NCI-H1417 (cell line): ENCODE data around the gene AP5Z1.
"Not testable (repeated sequence)": the region's sequence is repeated elsewhere in the genome, so short reads cannot be mapped to it uniquely, and the experiment has no call there.

Experiments
- DNase-seq, 3 experiments: peaks; one replicate each; lab custom pipeline; 2025; lab: John Stamatoyannopoulos, UW

The AP5Z1 gene

GRCh38 chr7:4788627-4789189 lies 13.3 kb downstream of the AP5Z1 start:
- DNase-seq = no peak

DNA sequence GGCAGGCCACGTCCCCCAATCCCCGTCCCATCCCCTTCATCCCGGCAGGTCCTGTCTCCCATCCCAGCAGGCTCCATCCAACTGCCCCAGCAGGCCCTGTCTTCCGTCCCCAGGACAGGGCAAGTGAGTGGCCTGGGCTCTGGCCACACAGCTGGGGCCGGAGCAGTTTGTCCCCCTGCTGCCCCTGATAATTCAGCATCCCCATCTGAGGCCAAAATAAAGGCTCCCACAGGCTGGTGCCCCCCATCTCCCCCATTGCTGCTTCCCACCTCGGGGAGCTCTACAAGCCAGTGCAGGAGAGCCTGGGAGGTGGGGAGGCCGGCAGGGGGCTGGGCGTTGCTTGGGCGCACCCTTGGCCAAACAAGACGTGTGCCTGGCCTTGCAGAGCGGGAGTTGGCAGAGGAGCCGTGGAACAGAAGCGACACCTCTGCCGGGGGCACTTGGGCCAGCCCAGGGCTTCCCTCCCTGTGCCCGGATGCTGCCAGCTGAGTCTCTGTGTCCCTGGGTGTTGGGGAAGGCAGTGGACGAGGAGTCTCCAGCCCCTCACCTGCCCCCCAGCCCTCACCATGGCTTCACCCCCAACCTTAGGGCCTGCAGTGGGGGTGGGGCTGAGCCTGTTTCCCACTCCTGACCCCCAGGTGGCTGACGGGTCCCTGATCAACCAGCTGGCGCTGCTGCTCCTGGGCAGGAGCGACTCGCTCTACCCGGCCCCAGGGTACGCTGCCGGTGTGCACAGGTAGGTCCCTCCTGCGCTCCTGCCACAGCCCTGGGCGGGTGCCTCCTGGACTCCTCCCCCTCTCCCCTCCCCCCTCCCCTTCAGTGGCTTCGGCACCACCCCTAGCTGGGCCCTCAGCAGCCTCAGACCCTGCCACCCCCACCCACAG lies 14.0 kb downstream of the AP5Z1 start:
- DNase-seq = no peak

GRCh38 chr7:4790078-4790465 lies 14.6 kb downstream of the AP5Z1 start:
- no peak for DNase-seq

DNA sequence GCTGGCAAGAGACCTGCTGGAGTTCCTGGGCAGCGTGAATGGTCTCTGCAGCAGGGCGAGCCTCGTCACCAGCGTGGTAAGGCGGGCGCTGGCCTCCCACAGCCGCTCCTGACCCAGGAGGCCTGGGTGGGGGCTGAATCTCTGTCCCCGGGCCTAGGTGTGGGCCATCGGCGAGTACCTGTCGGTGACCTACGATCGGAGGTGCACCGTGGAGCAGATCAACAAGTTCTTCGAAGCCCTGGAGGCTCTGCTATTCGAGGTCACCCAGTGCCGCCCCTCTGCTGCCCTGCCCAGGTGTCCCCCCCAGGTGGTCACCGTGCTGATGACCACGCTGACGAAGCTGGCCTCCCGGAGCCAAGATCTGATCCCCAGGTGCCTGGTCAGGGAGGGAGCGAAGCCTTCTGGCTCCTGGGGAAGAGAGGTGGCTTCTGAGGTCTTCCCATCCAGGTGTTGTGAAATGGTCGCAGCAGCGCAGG lies 15.1 kb downstream of the AP5Z1 start:
- no peak for DNase-seq

DNA sequence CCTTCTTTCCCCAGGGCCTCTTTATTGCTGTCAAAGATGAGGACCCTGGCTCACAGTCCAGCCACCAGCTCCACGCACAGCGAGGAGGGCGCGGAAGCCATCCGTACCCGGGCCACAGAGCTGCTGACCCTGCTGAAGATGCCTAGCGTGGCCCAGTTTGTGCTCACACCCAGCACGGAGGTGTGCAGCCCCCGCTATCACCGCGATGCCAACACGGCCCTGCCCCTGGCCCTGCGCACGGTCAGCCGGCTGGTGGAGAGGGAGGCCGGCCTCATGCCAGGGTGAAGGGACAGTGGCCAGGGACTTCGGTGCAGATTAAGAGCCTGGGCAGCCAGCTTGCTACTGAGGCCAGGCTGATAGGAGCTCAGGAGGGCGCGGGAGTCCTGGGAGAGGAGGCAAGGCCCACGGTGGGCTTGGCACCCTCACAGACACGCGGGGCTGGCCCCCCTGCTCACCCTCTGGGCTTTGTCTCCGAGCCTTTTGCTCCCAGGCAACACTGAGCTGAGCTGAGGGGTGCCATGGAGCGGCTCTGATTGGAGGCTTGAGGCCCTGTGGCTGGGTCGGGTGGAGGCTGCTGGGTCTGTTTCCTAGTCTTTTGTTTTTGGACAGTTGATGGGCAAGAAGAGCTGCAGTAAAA lies 15.8 kb downstream of the AP5Z1 start:
- DNase-seq = no peak

GRCh38 chr7:4791738-4792536 lies 16.5 kb downstream of the AP5Z1 start:
- peak in 1 of 3 experiments; percentile 26 for DNase-seq

- no peak for DNase-seq
Measured at GRCh38 chr7:4792537-4793126, 17.2 kb downstream of the AP5Z1 start.

GRCh38 chr7:4793385-4793993 lies 18.1 kb downstream of the AP5Z1 start:
- not testable (repeated sequence) for DNase-seq

DNA sequence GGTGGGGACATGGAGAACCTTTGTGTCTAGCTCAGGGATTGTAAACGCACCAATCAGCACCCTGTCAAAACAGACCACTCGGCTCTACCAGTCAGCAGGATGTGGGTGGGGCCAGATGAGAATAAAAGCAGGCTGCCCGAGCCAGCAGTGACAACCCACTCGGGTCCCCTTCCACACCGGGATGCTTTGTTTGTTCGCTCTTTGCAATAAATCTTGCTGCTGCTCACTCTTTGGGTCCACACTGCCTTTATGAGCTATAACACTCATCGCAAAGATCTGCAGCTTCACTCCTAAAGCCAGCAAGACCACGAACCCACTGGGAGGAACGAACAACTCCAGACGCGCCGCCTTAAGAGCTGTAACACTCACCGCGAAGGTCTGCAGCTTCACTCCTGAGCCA lies 18.7 kb downstream of the AP5Z1 start:
- not testable (repeated sequence) for DNase-seq

DNA sequence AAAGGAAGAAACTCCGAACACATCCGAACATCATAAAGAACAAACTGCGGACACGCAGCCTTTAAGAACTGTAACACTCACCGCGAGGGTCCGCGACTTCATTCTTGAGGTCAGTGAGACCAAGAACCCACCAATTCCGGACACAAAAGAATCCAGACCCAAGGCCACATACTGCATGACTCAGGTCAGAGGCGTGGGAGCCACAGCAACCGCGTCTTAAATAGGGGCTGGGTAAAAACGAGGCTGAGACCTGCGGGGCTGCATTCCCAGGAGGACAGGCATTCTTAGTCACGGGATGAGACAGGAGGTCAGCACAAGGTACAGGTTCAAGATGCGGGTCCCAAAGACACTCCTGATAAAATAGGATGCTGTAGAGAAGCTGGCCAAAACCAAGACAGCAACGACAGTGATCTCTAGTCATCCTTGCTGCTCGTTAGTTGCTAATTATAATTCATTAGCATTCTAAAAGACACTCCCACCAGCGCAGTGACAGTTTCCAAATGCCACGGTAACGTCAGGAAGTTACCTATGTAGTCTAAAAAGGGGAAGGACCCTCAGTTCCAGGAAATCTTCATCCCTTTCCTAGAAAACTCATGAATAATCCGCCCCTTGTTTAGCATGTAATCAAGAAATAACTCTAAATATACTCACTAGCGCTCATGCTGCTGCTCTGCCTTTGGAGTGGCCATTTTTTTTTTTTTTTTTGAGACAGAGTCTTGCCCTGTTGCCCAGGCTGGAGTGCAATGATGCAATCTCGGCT lies 19.3 kb downstream of the AP5Z1 start:
- DNase-seq = no peak

GRCh38 chr7:4796453-4796852 lies 21.0 kb downstream of the AP5Z1 start:
- DNase-seq = no peak

DNA sequence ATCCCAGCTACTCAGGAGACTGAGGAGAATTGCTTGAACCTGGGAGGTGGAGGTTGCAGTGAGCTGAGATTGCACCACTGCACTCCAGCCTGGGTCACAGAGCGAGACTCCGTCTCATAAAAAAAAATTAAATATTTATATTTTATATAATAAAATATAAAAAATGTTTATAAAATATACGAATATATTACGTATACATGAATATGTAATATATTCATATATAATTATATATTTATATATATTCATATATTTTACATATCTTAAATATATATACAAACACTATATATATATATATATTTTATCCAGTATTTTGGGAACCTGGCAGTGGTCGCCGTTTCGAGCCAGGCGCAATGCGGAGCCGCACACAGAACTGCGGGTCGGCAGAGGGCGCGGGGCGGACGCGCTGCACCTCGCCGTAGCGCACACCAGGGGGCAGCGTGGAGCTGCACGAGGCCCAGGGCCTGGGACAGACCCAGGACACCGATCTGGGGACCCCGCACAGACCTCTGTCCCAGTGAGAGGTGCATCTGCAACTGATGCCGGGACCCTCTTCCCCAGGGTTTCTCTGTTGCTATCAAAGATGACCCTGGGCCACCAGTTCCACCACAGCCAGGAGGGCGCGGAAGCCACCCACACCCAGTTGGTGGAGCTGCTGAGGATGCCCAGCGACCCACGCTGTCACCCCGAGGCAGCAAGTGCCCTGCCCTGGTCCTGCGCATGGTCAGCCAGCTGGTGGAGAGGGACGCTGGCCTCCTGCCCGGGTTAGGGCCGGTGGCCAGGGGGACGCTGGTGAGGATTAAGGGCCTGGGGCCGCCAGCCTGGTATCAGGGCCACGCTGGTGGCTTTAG lies 22.7 kb downstream of the AP5Z1 start:
- DNase-seq = peak in 1 of 3 experiments; percentile 37

GRCh38 chr7:4798706-4799235 lies 23.3 kb downstream of the AP5Z1 start:
- DNase-seq = no peak

- DNase-seq = no peak
Measured at GRCh38 chr7:4799508-4800268, 24.3 kb downstream of the AP5Z1 start.

DNA sequence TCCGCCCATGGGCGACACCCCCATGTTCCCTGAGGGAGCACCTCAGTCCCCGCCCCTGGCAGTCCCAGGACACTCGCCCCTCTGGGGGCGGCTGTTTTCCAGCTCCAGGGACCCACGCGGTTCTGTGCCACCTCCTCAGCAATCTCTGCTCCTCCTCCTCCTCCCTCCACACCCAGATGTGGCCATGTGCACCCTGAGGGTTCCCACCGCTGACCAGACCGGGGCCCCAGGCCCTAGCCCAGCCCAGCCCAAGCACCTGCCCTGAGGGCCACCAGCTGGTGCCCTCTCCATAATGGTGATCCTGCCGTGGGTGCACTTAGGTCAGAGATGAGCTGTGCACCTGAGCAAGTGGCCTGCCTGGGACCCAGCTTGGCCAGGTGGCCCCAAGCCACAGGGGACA lies 25.1 kb downstream of the AP5Z1 start:
- no peak for DNase-seq

- no peak for DNase-seq
Measured at GRCh38 chr7:4800926-4801838, 25.8 kb downstream of the AP5Z1 start.

- no peak for DNase-seq
Measured at GRCh38 chr7:4801839-4802231, 26.4 kb downstream of the AP5Z1 start.
